ENCODE results near the gene VAMP5. TPM values are rescaled to one million over a fixed set of nuclear protein-coding genes. Genes with fewer than 3 reads are reported as not detected.

The VAMP5 gene
- not detected for total RNA-seq

GRCh38 chr2:85584354-85584856, at the start of gene VAMP5:
VAMP5 (plus strand) TSS chr2:85584431; CDS start chr2:85584491, 60 bp downstream.

GRCh38 chr2:85538507-85539360, 45.5 kb upstream of the VAMP5 start, which contains the start of gene MAT2A:
MAT2A (plus strand) TSS chr2:85539168; CDS start chr2:85539288, 120 bp downstream.

GRCh38 chr2:85561280-85562212, 22.7 kb upstream of the VAMP5 start, which contains the start of gene GGCX:
GGCX (minus strand) TSS chr2:85561493; CDS start chr2:85561428, 65 bp downstream.

GRCh38 chr2:85577386-85578242, 6.6 kb upstream of the VAMP5 start, which contains the start of gene VAMP8:
VAMP8 (plus strand) TSS chr2:85577586; CDS start chr2:85577647, 61 bp downstream.

GRCh38 chr2:85595301-85596025, 11.2 kb downstream of the VAMP5 start, which contains the start of gene RNF181:
RNF181 (plus strand) TSS chr2:85595745; CDS start chr2:85595764, 19 bp downstream.

GRCh38 chr2:85602476-85603234, 18.4 kb downstream of the VAMP5 start, which contains the start of gene TMEM150A:
TMEM150A (minus strand) TSS chr2:85602698; CDS start chr2:85601948, 750 bp downstream.

GRCh38 chr2:85611705-85612587, 27.7 kb downstream of the VAMP5 start, which contains the start of gene C2orf68:
C2orf68 (minus strand) TSS chr2:85612066; CDS start chr2:85611984, 82 bp downstream.

Small RNA genes lying within 50 kb of the gene (small RNA-seq; reads per million reads assigned to genes)
- gene RN7SL126P (ENCODE audit: low replicate concordance), result not detected

Other genes starting within 250 kb of the VAMP5 start
- gene RETSAT, start 229.9 kb upstream of the VAMP5 start, total RNA-seq, result 14.4 TPM
- 26.9 TPM for gene ELMOD3, start 229.7 kb upstream of the VAMP5 start, total RNA-seq
- 11.0 TPM for gene CAPG, start 174.1 kb upstream of the VAMP5 start, total RNA-seq
- gene SH2D6, start 165.7 kb upstream of the VAMP5 start, total RNA-seq, result 0.94 TPM
- 157 TPM for gene MAT2A, start 45.3 kb upstream of the VAMP5 start, total RNA-seq
- 55.1 TPM for gene GGCX, start 22.9 kb upstream of the VAMP5 start, total RNA-seq
- 0.94 TPM for gene VAMP8, start 6.8 kb upstream of the VAMP5 start, total RNA-seq
- 46.0 TPM for gene RNF181, start 11.3 kb downstream of the VAMP5 start, total RNA-seq
- 6.6 TPM for gene TMEM150A, start 18.3 kb downstream of the VAMP5 start, total RNA-seq
- gene C2orf68, start 27.6 kb downstream of the VAMP5 start, total RNA-seq, result 35.4 TPM
- gene USP39, start 31.8 kb downstream of the VAMP5 start, total RNA-seq, result 45.1 TPM
- gene SFTPB, start 83.8 kb downstream of the VAMP5 start, total RNA-seq, result not detected
- 0.31 TPM for gene GNLY, start 109.9 kb downstream of the VAMP5 start, total RNA-seq
- gene ATOH8, start 169.6 kb downstream of the VAMP5 start, total RNA-seq, result 3.1 TPM